Left colon (tissue), 2 donors: ENCODE results near the gene DNAH2. TPM values are rescaled to one million over a fixed set of nuclear protein-coding genes. Genes with fewer than 3 reads are reported as not detected.

Source experiments
- ATAC-seq: fragments of 200-7000 bp; cut with Tn5 transposase; one replicate; pipeline ENCODE4 v1.9.1; 2020; ENCODE audit warnings: mild to moderate bottlenecking, moderate library complexity
- DNase-seq, 2 donors: peaks; one replicate each; pipeline ENCODE4 v3.0.0-alpha.2; 2020
- intact Hi-C, 2 donors: fragments of 100-400 bp; cut with DNase I in 1 of 2; cut with micrococcal nuclease in 1 of 2; formaldehyde crosslinking; loops; one replicate each; pipeline versions ENCODE4 v1.11.2 to v1.14.0; 2022; cut with DNase I, micrococcal nuclease
- total RNA-seq, 2 donors: library from RNA; stranded (reverse); fragmentation: NEBNext Ultra II Directional; extraction: Animal tissue kit (Norgen Biotek cat#: 25700); gene quantifications; one replicate each; pipeline ENCODE4 v1.2.1, GENCODE V29; 2021
- donor health status: DM: no; HTN: no; CAD: no.
- donor health status: DM: yes; HTN: yes; CAD: no.

Gene DNAH2
- total RNA-seq, 2 donors from 2014 or later: 0.22 to 0.61 TPM

DNA sequence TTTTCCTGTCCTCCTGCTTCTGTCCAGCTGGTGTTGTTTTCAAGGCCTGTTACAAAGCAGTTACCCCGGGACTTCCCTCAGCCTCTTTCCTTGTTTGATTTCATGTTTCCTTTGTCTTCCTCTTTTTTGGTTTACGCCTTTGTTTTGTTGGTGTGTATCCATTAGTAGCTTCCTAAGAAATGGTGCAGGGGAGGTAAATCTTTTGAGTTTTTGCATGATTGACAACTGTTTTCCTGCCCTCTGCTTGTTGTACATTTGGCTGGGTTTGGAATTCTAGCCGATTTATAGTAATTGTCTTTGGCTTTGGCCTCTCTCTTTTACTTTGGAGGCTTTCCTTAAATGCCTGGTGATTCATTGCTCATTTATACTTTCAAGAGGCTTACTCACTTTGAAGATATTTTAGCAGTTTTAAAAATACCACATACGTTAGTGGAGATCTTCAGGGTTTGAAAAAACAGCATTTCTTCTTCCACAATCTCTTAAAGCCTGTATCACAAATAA, 32.8 kb downstream of the DNAH2 start:
- intact Hi-C loops: no loop called here

DNA sequence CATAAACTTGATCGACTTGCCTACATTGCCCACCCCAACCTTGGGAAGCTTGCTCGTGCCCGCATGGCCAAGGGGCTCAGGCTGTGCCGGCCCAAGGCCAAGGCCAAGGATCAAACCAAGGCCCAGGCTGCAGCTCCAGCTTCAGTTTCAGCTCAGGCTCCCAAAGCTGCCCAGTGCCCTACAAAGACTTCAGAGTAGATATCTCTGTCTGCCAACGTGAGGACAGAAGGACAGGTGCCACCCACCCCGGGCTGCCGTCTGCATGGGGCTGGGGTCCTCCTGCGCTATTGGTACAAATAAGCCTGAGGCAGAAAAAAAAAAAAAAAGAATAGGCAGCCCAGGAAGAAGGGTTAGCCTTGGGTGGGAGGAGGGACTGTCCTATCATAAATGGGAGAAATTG, 37.1 kb downstream of the DNAH2 start:
- DNase-seq (no peak), ATAC-seq (no peak)
- intact Hi-C loops: no loop called here

More for the DNA sequence above, 32.8 kb downstream of the DNAH2 start:
- ATAC-seq (no peak), DNase-seq (no peak)

DNA sequence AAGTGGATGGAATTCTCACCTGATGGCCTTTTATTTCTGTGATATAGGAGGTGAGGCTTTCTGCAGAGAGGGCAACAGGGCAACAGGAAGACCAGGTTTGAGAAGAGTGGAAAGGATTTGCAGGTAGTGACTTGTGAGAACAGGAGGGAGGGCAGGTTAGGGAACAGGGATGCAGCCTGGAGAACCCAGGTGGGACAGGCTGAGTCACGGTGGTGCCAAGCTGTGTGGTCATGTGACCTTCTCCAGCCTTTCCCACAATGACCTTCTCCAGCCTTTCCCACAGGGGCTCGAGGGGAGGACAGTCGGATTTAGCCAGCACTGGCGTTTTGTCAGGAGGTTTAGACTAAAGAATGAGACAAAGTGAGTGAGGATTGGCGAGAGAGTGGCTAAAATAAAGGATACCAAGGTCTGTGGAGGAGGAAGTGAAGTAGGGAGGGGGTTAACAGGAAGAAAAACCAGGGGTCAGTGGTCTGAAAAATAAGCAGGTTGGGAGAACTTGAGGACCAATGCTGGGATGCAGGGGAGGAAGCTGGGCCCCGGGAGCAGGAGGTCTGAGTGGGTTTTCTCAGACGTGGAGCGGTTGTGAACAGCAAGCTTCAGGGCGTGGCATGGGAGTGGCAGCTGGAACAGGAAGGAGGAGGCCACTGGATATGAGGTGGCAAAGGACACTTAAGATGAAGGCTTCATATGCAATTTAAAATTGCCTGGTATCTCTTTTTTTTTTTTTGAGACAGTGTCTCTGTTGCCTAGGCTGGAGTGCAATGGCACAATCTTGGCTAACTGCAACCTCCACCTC, 37.7 kb downstream of the DNAH2 start:
- peak; percentile 95 for ATAC-seq
- intact Hi-C loops: no loop called here
- peak; percentile 67 to 77 for DNase-seq

DNA sequence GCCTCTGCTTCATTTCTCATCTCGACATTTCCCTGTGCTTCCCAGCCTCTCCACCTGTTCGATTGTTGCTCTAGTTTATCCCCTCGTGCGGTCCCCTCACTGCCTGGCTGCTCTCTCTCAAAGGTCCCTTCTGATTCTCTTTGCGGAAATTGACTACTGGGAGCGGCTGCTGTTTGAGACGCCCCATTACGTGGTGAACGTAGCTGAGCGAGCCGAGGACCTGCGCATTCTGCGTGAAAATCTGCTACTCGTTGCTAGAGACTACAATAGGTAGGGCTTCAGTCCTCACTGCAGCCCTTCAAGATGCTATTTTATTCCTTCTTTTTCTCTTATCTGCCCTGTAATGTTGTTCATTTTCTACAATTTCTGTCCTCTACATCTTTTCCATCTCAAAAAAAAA, 39.4 kb downstream of the DNAH2 start:
- intact Hi-C loops: no loop called here
- DNase-seq (no peak), ATAC-seq (no peak)

DNA sequence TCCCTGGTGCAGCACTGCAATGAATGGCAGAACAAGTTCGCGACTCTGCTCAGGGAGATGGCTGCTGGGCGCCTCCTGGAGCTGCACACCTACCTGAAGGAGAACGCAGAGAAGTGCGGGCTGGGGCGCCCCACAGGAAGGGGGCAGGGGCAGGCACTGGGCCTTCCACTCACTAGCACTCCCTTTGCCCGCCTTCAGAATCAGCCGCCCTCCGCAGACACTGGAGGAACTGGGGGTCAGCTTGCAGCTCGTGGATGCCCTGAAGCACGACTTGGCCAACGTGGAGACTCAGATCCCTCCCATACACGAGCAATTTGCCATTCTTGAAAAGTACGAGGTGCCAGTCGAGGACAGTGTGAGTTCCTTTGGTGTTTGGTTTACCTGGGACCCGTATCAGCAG, 46.4 kb downstream of the DNAH2 start:
- DNase-seq (no peak), ATAC-seq (no peak)
- intact Hi-C loops: no loop called here

DNA sequence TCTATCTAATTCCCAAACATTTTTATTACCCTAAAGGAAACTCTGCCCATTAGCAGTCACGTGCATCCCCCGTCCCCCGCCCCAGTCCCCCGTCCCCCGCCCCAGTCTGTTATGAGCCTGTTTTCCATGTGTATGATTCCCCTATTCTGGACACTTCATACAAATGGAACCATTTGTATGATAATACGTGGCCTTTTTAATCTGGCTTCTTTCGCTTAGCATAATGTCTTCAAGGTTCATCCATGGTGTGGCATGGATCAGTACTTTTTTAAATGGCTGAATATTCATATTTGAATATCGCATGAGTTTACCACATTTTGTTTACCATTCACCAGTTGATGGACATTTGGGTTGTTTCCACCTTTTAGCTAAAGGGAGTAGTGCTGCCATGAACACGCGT, 49.5 kb downstream of the DNAH2 start:
- ATAC-seq (no peak), DNase-seq (no peak)
- intact Hi-C loops: no loop called here

DNA sequence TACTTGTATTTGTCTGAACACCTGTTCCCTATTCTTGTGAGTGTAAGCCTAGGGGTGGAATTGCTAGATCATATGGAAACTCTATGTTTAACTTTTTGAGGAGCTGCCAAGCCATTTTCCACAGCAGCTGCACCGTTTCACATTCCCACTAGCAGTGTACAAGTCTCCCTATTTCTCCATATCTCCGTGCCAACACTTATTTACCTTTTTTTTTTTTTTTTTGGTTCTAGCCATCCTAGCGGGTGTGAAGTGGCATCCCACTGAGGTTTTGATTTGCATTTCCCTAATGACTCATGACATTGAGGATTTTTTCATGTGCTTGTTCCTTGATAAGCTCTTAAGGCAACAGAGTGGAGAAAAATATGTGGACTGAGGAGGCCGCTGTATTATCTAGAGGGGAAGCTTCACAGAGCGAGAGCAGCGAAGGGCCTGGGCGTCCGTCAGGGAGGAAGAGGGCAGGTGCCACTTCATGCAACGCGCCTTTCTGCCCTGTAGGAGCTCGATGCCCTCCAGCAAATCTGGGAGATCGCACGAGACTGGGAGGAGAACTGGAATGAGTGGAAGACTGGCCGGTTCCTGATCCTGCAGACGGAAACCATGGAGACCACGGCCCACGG, 50.0 kb downstream of the DNAH2 start:
- intact Hi-C loops: no loop called here
- DNase-seq (no peak), ATAC-seq (no peak)

DNA sequence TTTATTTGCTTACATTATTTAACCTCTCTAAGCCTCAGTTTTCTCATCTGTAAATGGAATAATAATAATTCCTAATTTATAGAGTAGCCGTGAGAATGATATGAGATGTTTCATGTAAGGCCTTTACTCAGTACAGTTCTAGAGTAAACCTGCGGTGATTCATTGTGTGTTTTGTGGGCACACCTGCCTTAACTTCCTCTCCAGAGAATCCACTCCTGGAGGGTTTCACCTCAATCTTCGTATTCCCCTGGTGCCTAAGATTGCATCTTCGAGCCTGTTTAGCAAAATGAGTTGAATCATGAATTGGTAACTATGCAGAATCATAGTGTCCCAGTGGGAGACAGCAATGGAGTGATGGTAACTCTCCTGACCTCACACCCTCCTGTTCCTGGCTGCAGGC, 52.3 kb downstream of the DNAH2 start:
- DNase-seq: no peak
- intact Hi-C loops: no loop called here
- no peak for ATAC-seq

DNA sequence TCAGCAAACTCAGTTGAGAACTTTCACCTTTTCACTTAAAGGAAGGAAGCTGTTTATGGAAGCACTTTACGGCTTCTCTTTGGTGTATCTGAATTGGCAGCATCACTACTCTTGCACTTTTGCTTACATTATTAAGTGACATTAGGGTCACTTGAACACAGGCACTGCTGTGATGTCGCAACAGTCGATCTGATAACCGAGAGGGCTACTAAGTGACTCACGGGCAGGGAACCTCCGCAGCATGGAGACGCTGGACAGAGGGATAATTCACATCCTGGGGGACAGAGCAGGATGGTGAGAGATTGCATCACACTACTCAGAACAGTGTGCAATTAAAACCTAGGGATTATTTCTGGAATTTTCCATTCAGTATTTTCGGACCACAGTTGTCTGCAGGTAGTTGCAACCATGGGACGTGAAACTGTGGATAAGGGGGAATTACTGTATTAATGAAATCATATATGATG, 56.5 kb downstream of the DNAH2 start:
- intact Hi-C loops: no loop called here
- no peak for DNase-seq
- no peak for ATAC-seq

DNA sequence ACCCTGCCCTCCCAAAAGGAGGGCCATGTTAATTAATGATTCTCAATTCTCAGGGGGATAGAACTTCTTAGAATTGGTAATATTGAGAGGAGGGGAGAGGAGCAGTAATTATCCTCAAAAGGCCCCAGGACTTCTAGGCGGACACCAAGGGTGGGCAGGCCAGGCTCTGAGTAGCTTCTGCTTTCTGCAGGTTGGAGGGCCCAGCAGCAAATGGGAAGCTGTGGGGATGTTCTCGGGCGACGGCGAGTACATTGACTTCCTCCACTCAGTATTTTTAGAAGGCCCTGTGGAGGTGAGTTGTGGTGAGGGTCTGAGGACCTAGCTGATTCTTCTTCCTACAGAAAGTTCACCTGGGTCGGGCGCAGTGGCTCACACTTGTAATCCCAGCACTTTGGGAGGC, 57.5 kb downstream of the DNAH2 start:
- intact Hi-C loops: no loop called here
- DNase-seq (no peak), ATAC-seq (no peak)

DNA sequence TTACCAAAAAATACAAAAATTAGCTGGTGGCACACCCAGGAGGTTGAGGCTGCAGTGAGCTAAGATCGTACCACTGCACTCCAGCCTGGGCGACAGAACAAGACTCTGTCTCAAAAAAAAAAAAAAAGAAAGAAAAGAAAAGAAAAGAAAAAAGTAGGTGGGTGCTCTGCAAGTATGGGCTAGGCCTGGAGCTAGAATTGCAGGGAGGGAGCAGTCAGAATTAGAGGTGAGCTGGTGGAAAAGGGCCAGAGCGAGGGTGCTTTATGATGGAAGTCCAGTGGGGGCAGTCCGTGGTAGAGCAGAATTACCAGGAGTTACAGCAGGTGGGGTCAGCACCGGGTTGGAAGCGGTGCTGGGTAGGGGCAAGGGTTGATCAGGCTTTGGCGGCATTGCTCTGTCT, 59.5 kb downstream of the DNAH2 start:
- ATAC-seq: no peak
- no peak for DNase-seq
- intact Hi-C loops: no loop called here

DNA sequence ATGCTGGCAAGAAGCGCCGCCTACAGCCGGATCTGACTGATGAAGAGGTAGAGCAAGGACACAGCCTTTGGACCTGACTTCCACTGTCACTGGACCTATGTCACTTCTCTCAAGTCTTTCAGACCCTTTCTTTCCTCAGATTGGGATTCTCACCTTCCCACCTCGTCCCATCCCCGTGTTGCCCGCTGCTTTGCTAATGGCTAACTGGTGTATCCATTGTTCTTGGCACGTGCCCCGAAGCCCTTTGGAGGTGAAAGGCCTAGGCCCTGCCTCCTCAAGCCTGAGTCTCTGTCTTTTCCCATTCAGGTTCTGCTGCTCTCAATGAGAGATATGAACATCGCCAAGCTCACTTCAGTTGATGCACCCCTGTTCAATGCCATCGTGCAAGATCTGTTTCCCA, 63.2 kb downstream of the DNAH2 start:
- DNase-seq: no peak
- no peak for ATAC-seq
- intact Hi-C loops: no loop called here

DNA sequence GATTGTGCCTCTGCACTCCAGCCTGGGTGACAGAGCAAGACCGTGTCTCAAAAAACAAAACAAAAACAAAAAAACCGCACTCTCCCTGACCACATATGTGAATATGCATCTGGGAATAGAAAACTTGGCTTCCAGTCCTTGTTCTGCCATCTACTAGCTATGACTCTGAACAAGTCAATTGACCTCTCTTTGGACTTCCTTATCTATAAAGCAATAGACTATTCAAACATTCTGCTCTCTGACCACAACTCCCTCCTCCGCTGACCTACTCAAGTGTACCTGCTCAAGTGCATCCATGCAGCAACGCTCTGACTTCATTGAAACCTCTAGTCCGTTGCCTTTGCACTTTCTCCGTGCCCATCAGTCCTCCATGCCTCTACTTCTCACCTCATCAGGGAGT, 63.9 kb downstream of the DNAH2 start:
- DNase-seq (no peak), ATAC-seq (peak; percentile 88)

DNA sequence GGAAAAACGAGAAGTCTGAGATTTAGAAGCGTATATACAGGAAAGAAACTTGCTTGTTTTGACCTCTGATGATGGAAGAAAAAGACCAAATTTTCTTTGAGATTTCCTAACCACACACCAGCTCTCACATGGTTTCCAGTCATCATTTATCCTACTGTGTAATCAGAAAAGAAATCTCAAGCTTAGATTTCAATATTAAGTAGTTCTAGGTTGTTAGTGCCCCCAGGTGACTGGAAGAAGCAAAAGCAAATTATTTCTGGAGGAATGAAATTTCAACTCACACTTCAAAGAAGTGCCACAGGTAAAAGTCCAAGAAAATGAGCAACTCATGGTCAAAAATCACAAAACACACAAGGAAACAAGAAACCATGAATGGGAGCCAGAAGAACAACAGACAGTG, 64.7 kb downstream of the DNAH2 start:
- no peak for DNase-seq
- ATAC-seq: no peak
- intact Hi-C loops: no loop called here

More for the DNA sequence above, 63.9 kb downstream of the DNAH2 start:
- intact Hi-C loops: no loop called here

DNA sequence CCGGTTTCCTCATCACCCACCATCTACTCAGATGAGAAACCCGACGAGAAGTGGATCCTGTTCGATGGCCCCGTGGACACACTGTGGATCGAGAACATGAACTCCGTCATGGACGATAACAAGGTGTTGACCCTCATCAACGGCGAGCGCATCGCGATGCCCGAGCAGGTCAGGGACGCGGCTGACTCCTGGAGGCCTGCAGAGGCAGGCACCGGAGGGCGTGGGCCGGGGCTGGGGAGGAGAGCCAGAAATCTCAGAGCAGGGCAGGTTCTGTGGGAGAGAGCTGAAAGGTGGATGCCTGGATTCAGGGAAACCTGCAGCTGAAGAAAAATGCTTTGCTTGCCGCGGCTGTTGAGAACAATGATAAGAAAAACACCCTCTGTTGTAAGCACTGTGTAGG, 69.3 kb downstream of the DNAH2 start:
- intact Hi-C loops: no loop called here
- ATAC-seq (no peak), DNase-seq (no peak)

DNA sequence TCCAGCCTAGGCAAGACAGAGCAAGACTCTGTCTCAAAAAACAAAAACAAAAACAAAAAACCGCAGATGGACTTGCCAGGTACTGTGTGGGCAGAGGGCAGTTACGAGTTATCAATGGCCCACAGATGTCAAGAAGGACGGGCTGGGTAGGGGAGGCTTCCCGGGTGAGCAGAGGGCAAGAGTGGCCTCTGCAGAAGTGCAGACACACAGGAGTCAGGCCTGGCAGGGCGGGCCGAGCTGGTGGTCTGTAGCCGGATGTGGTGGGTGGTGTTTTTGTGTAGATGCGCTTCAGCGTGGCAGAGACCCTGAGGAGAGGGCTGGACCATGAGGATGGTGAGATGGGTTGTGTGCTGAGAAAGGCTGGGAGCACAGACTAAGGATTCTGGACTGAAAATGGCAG, 71.6 kb downstream of the DNAH2 start:
- DNase-seq (no peak), ATAC-seq (no peak)
- intact Hi-C loops: no loop called here

DNA sequence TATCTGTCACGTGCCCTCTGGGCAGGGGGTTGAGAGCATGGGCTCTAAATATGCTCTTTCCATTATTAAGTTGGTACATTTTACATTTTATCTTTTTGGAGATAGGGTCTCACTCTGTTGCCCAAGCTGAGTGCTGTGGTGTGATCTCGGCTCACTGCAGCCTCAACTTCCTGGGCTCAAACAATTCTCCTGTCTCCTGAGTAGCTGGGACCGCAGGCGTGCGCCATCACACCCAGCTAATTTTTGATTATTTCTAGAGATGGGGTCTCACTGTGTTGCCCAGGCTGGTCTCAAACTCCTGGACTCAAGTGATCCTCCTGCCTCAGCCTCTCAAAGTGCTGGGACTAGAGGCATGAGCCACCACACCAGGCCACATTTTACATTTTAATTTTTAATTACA, 72.6 kb downstream of the DNAH2 start:
- intact Hi-C loops: no loop called here
- no peak for DNase-seq
- ATAC-seq: no peak

DNA sequence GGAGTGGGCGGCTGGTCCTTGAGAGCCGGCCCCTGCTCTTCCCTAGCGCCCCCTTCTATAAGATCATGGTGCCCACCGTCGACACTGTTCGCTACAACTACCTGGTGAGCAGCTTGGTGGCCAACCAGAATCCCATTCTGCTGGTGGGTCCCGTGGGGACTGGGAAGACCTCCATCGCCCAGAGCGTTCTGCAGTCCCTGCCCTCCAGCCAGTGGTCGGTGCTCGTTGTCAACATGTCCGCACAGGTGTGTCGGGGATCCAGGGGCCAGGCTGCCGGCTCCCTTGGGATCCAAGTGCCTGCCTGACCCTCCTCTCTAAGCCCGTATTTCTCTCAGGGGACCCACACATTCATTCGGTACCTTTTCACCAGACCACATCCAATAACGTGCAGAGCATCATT, 75.1 kb downstream of the DNAH2 start:
- intact Hi-C loops: no loop called here
- DNase-seq: no peak
- ATAC-seq: no peak

DNA sequence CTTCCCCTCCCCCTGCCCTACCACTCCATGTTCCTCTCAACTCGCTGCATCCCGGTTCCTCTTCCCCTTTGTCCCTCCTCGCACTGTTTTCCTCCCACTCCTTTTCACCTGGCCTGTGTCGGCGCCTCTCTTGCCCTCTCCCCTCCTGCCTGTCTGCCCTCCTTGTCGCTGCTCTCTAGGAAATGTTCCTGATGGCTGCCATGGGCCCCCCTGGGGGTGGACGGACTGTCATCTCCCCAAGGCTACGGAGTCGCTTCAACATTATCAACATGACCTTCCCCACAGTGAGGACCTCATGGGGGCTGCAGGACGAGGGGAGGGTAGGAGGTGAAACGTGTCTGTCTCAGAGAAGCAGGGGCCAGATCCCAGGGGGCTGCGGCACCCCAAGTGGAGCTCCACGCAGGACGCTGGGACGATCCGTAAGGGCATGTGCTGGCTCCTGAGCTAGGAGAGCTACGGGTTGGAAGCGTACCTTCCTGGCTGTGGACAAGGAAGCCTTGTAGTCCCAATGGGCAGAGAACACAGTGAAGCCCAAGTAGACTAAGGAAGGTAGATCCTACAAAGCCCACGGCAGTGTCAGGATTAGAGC, 76.6 kb downstream of the DNAH2 start:
- intact Hi-C loops: no loop called here
- no peak for DNase-seq

DNA sequence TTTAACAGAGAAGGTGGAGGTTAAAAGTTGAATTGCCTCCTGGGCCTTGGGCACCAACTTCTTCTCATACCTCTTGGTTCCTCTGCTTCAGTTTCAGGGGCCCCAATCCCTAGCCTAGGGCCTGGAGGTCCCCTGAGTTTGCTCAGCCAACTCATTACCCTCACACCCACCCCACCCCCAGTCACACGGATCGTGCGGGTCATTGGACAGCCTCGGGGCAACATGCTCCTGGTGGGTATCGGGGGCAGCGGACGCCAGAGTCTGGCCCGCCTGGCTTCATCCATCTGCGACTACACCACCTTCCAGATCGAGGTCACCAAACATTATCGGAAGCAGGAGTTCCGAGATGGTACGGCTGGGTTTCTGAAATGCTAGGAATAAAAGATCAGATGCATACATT, 80.4 kb downstream of the DNAH2 start:
- intact Hi-C loops: no loop called here
- no peak for DNase-seq
- ATAC-seq: no peak

More for the DNA sequence above, 76.6 kb downstream of the DNAH2 start:
- ATAC-seq: no peak
